ENCODE data around the gene CCDC157. TPM values are rescaled to one million over a fixed set of nuclear protein-coding genes. Genes with fewer than 3 reads are reported as not detected.

Gene CCDC157
- total and polyA plus RNA-seq, 9 of the 15 experiments (the other 6 are each of a cell fraction or from before 2014, with no cell fraction given) = 0.04 to 1.3 (median 0.68) TPM

DNA sequence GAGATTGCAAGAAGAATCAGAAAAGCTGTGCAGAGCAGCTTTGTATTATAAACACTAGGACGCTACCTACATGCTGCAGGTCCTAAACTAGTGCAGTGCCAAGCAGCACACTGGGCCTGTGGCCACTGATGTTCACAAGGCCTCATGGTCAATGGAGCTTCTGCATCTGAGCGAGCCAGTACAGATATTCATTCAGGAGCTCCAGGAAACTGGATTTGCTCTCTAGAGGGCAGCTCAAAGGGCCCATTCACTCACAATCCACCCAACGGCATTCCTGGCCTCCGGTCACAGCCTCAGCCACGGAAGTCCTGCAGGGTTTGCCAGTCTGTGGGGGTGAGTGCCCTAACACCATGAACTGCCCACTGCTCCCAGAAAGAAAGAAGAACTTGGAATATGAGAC lies 24.3 kb upstream of the CCDC157 start:
- Histone ChIP-seq H3K9me1 (ENCODE audit: control insufficient read depth, insufficient read depth, low read length) (no peaks in the 10 kb centered on the region), H3K4me1 (replicated peaks in 1 of 2; ENCODE audit: control insufficient read depth in 2 of 2, insufficient read depth in 2 of 2, low read length in 2 of 2) (peaks cover 6 to 16% of the 10 kb centered on the region in 2 experiments; a peak in 3 of 5 replicates), H2AFZ (ENCODE audit: low read depth, low read length) (no peak overlapping the region), H3K36me3 (ENCODE audit: control insufficient read depth, insufficient read depth, low read length) (peaks cover 69% of the 10 kb centered on the region), H3K4me2 (ENCODE audit: insufficient read depth, low read length) (no peak overlapping the region), H3K9ac (ENCODE audit: insufficient read depth in 1 of 2, low read depth in 2 of 2, low read length in 2 of 2) (no peak overlapping the region), H4K20me1 (replicated peaks; ENCODE audit: control insufficient read depth, insufficient read depth, low read length) (no peaks in the 10 kb centered on the region), H3K9me3 (replicated peaks; ENCODE audit: control insufficient read depth, insufficient read depth, low read depth, low read length) (no peaks in the 10 kb centered on the region), H3K27ac (ENCODE audit: extremely low read depth, low read depth, low read length) (no peak overlapping the region), H3K4me3 (no peak overlapping the region), H3K79me2 (ENCODE audit: control insufficient read depth, insufficient read depth, low read length) (no peaks in the 10 kb centered on the region), H3K27me3 (ENCODE audit: control insufficient read depth in 2 of 2, insufficient read depth in 2 of 2, low read length in 2 of 2) (no peaks in the 10 kb centered on the region)
- in situ Hi-C loops (cut with MboI) (no loop called here), intact Hi-C loops (cut with micrococcal nuclease) (no loop called here)
- DNase-seq (ENCODE audit: extremely low read depth in 1 of 4, low spot score in 3 of 4) (no peak), FAIRE-seq (no peak), ATAC-seq (no peak)
- TF ChIP-seq HNRNPUL1 (IDR thresholded peaks at IDR 0.05; ENCODE audit: low read length) = no peak
- 90% methylated on average over 5 of the region's 5 CpGs for WGBS (ENCODE audit: insufficient coverage, low coverage, missing lambda C conversion rate)
- ChIA-PET CTCF (ENCODE audit: low intra/inter-chr PET ratio) (no interaction called here), POLR2A (interaction anchor here (0.8 kb wide), 1 partner anchor 14 kb away, joined by 4 read pairs; no protein-coding TSS in a partner anchor)
- BruUV-seq (replicated peaks) = no TSS peak

DNA sequence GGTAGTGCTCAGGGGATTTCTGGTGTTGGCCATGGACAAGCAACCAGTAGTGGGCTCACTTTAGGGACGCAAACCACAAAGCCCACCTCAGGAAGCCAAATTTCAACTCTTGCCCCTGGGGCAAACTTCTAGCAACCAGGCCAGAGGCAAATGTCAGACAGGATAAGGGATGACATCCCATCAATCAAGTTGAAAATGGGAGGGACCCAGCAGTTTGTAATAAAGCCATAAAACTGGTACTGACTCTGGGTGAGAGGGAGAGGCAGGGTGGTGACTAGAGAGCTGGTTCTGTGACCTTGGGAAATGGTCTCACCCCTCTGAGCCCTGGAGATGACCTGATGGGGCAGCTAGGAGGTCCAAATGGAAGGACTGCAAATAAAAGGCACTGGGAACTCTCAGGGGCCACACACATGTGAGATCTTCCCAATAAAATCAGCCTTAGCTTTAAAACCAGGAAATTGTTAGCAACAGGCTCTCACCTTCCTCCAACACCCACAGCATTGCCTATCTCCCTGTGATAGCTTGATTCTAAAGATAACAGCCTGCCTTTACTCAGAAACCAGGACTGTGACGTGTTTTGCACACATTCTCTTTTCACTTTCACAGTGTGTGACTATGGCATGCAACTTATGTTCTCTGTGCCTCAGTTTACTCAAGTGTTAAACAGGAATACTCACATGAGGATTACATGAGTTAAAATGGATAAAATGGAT lies 23.7 kb upstream of the CCDC157 start:
- intact Hi-C loops (cut with micrococcal nuclease) (no loop called here), in situ Hi-C loops (cut with MboI) (no loop called here)
- Histone ChIP-seq H3K27ac (ENCODE audit: extremely low read depth, low read depth, low read length) (no peak overlapping the region), H4K20me1 (replicated peaks; ENCODE audit: control insufficient read depth, insufficient read depth, low read length) (no peaks in the 10 kb centered on the region), H3K36me3 (ENCODE audit: control insufficient read depth, insufficient read depth, low read length) (peaks cover 74% of the 10 kb centered on the region), H3K9me1 (ENCODE audit: control insufficient read depth, insufficient read depth, low read length) (no peaks in the 10 kb centered on the region), H3K4me2 (ENCODE audit: insufficient read depth, low read length) (no peak overlapping the region), H3K79me2 (ENCODE audit: control insufficient read depth, insufficient read depth, low read length) (no peaks in the 10 kb centered on the region), H3K4me1 (replicated peaks in 1 of 2; ENCODE audit: control insufficient read depth in 2 of 2, insufficient read depth in 2 of 2, low read length in 2 of 2) (peaks cover 6 to 10% of the 10 kb centered on the region in 2 experiments; a peak in 3 of 5 replicates), H3K9me3 (replicated peaks; ENCODE audit: control insufficient read depth, insufficient read depth, low read depth, low read length) (no peaks in the 10 kb centered on the region), H3K9ac (ENCODE audit: insufficient read depth in 1 of 2, low read depth in 2 of 2, low read length in 2 of 2) (peak overlapping the region in 1 of 2 experiments; percentile 17; a peak in 1 of 4 replicates), H2AFZ (ENCODE audit: low read depth, low read length) (no peak overlapping the region), H3K27me3 (ENCODE audit: control insufficient read depth in 2 of 2, insufficient read depth in 2 of 2, low read length in 2 of 2) (no peaks in the 10 kb centered on the region), H3K4me3 (no peak overlapping the region)
- TF ChIP-seq ESRRA (IDR thresholded peaks at IDR 0.05; ENCODE audit: borderline replicate concordance, low read depth) (0 out of 2 replicates have a peak, but pooled peaks have one; percentile 18), DMBX1 (CRISPR knock-in tag; IDR thresholded peaks at IDR 0.05; ENCODE audit: borderline replicate concordance) (no peak), MEIS2 (IDR thresholded peaks at IDR 0.05; ENCODE audit: partially characterized antibody) (peak; percentile 94)
- TF ChIP-seq, protein P1, sequence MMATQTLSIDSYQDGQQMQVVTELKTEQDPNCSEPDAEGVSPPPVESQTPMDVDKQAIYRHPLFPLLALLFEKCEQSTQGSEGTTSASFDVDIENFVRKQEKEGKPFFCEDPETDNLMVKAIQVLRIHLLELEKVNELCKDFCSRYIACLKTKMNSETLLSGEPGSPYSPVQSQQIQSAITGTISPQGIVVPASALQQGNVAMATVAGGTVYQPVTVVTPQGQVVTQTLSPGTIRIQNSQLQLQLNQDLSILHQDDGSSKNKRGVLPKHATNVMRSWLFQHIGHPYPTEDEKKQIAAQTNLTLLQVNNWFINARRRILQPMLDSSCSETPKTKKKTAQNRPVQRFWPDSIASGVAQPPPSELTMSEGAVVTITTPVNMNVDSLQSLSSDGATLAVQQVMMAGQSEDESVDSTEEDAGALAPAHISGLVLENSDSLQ (IDR thresholded peaks at IDR 0.05) = peak; percentile 92
- TF ChIP-seq, protein P2, sequence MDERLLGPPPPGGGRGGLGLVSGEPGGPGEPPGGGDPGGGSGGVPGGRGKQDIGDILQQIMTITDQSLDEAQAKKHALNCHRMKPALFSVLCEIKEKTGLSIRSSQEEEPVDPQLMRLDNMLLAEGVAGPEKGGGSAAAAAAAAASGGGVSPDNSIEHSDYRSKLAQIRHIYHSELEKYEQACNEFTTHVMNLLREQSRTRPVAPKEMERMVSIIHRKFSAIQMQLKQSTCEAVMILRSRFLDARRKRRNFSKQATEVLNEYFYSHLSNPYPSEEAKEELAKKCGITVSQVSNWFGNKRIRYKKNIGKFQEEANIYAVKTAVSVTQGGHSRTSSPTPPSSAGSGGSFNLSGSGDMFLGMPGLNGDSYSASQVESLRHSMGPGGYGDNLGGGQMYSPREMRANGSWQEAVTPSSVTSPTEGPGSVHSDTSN (CRISPR knock-in tag; IDR thresholded peaks at IDR 0.05; ENCODE audit: low read depth) = peak; percentile 49
- TF ChIP-seq, protein P2 (tag; conservative IDR thresholded peaks at IDR 0.05; ENCODE audit: low read depth) = peak; percentile 88
- ATAC-seq (peak; percentile 72), DNase-seq (ENCODE audit: extremely low read depth in 1 of 4, low spot score in 3 of 4) (no peak), FAIRE-seq (no peak)
- BruUV-seq (replicated peaks) = no TSS peak
- ChIA-PET POLR2A (interaction anchor here (0.8 kb wide), 1 partner anchor 15 kb away, joined by 4 read pairs; no protein-coding TSS in a partner anchor), CTCF (ENCODE audit: low intra/inter-chr PET ratio) (no interaction called here)
- 63% methylated on average over 2 of the region's 2 CpGs for WGBS (ENCODE audit: insufficient coverage, low coverage, missing lambda C conversion rate)
